K562 (cell line): ENCODE results near the gene POLE2. TPM values are rescaled to one million over a fixed set of nuclear protein-coding genes. Genes with fewer than 3 reads are reported as not detected.
A peak's percentile ranks its signal among the peaks of the same experiment; 100 is the strongest.

Experiments
- COPS2 ChIP-seq: fragments of 450-650 bp; conservative IDR thresholded peaks from 2 replicates; pipeline ENCODE4 v1.6.1; 2016; ENCODE audit warnings: mild to moderate bottlenecking, moderate library complexity
- CREBBP ChIP-seq: IDR thresholded peaks from one replicate; pipeline ENCODE4 v1.6.1; 2012; ENCODE audit warnings: low read depth, mild to moderate bottlenecking, control low read depth, inconsistent platforms, low read length
- CTBP1 ChIP-seq: fragments of 450-650 bp; IDR thresholded peaks from 2 replicates; pipeline ENCODE4 v1.6.1; 2016; ENCODE audit warnings: borderline replicate concordance
- FOXJ2 ChIP-seq: fragments of 200-800 bp; sonication (Bioruptor generic); IDR thresholded peaks from 2 replicates; pipeline ENCODE4 v1.6.1; 2016; ENCODE audit warnings: missing genetic modification characterization, missing compliant biosample characterization
- GABPB1 ChIP-seq: sonication (generic); formaldehyde crosslinking; IDR thresholded peaks from 2 replicates; pipeline ENCODE4 v1.8.0; 2022; ENCODE audit warnings: mild to moderate bottlenecking, missing genetic modification reagents
- HDAC8 ChIP-seq: fragments of 450-650 bp; IDR thresholded peaks from 2 replicates; pipeline ENCODE4 v1.6.1; 2016; ENCODE audit warnings: mild to moderate bottlenecking, missing genetic modification characterization, moderate library complexity, missing compliant biosample characterization
- HNRNPL ChIP-seq: fragments of 200-400 bp; formaldehyde crosslinking; IDR thresholded peaks from 2 replicates; pipeline ENCODE4 v1.6.1; 2017; ENCODE audit warnings: low read depth, mild to moderate bottlenecking, low read length
- KAT7 ChIP-seq: sonication (generic); formaldehyde crosslinking; IDR thresholded peaks from 2 replicates; pipeline ENCODE4 v1.8.0; 2022; ENCODE audit warnings: missing genetic modification reagents, mild to moderate bottlenecking, borderline replicate concordance
- MTA3 ChIP-seq: fragments of 450-650 bp; formaldehyde crosslinking; IDR thresholded peaks from 2 replicates; pipeline ENCODE4 v1.6.1; 2017; ENCODE audit warnings: mild to moderate bottlenecking, borderline replicate concordance
- SMARCE1 ChIP-seq: fragments of 450-650 bp; IDR thresholded peaks from 2 replicates; pipeline ENCODE4 v1.7.1; 2016; ENCODE audit warnings: mild to moderate bottlenecking
- TRIM28 ChIP-seq: fragments of 450-650 bp; IDR thresholded peaks from 2 replicates; pipeline ENCODE4 v1.6.1; 2017
- ZNF121 ChIP-seq: sonication (generic); formaldehyde crosslinking; conservative IDR thresholded peaks from 2 replicates; pipeline ENCODE4 v1.8.0; 2022; ENCODE audit warnings: missing genetic modification reagents
- ZNF274 ChIP-seq: IDR thresholded peaks from 2 replicates; pipeline ENCODE4 v1.6.1; 2011; ENCODE audit warnings: low read depth, mild to moderate bottlenecking, low read length, moderate library complexity, borderline replicate concordance
- ZNF695 ChIP-seq: fragments of 450-650 bp; formaldehyde crosslinking; IDR thresholded peaks from 2 replicates; pipeline ENCODE4 v1.4.0; 2020; ENCODE audit warnings: mild to moderate bottlenecking, moderate library complexity
- polyA plus RNA-seq, 8 experiments: library from polyadenylated mRNA; depleted of rRNA in 4 of 8; stranded (reverse) in 5 of 8; unstranded in 3 of 8; fragments of >200 nt; fragmentation: Nextera tagmentation in 2 of 8; fragmentation: Illumina TruSeq in 1 of 8; extraction: Ambion mirVana in 2 of 8; extraction: Trizol in 1 of 8; gene quantifications; 2 replicates each; pipeline versions ENCODE4 v1.2.1 to v1.2.3, GENCODE V29; 2011 to 2014; ENCODE audit warnings: inconsistent platforms in 1 of 8, missing spikeins in 1 of 8
- total RNA-seq, 7 experiments: library from RNA; depleted of rRNA in 6 of 7; stranded (reverse); fragments of >200 nt in 6 of 7; fragmentation: Illumina TruSeq in 2 of 7; extraction: Trizol in 2 of 7; gene quantifications; 2 replicates each; pipeline versions ENCODE4 v1.2.1 to v1.2.3, GENCODE V29; 2011 to 2021; ENCODE audit warnings: low replicate concordance in 1 of 7
- TF ChIP-seq, protein P1 (sequence below): fragments of 250-450 bp; sonication (Bioruptor Pico); IDR thresholded peaks from 2 replicates; pipeline ENCODE4 v1.4.0; 2020; ENCODE audit warnings: mild to moderate bottlenecking, moderate library complexity
- TF ChIP-seq, protein P2 (sequence below): fragments of 250-450 bp; sonication (Bioruptor Pico); IDR thresholded peaks from 2 replicates; pipeline ENCODE4 v1.8.0; 2022; ENCODE audit warnings: moderate library complexity, mild to moderate bottlenecking, inconsistent platforms
- TF ChIP-seq, protein P3 (sequence below), 2 experiments: fragments of 450-650 bp; IDR thresholded peaks; 2 replicates each; pipeline ENCODE4 v1.6.1; 2016; ENCODE audit warnings: mild to moderate bottlenecking in 2 of 2, borderline replicate concordance in 1 of 2, low read depth in 1 of 2, moderate library complexity in 1 of 2

POLE2 gene
- total and polyA plus RNA-seq, 9 of the 15 experiments (the other 6 are each of a cell fraction or from before 2014, with no cell fraction given): 30.7 to 78.4 (median 55.4) TPM

DNA sequence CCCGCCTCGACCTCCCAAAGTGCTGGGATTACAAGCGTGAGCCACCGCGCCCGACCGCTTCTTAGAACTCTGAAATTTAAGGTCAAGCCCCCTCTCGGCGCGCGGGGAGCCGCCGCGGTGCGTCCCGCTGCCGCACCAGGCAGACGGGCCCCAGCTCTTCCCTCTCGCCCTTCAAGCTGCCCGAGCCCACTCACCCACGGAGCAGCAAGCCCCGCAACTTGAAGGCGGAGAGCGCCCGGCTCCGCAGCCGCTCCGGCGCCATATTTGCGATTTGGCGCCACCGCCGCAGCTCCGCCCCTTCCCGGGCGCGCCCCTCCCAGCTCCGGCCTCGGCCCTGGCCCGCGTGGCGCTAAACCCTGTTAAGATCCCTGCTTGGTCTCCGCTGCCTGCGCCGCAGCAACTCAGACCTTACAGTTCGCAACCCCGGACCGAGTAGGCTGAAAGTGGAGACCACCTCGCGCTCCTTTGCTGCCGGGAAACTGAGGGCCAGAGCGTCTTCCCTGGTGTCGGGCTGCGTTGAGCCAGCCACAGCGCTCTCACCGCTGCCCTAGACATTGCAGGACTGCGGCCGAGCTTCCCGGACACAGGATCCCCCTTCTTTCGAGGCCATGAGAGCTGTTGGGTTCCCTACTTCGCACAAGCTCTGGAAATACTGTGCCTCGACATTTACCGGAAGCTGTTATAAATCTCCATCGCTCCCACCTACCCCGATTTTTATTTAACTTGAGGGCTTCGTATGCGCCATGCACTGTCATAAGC is at the start of gene POLE2 (continued):
- TF ChIP-seq MTA3: peak; percentile 40; the same call in 1 of the 2 replicates
- TF ChIP-seq TRIM28: no peak
- TF ChIP-seq KAT7: no peak
- TF ChIP-seq ZNF274: no peak
- no peak for TF ChIP-seq FOXJ2
- no peak for TF ChIP-seq HDAC8 (tag)
- TF ChIP-seq CTBP1: peak; percentile 37; the same call in 1 of the 2 replicates
- peak; percentile 43; the same call in 1 of the 2 replicates for TF ChIP-seq GABPB1 (CRISPR knock-in tag)
- no peak for TF ChIP-seq ZNF121 (CRISPR knock-in tag)
- TF ChIP-seq, protein P1, sequence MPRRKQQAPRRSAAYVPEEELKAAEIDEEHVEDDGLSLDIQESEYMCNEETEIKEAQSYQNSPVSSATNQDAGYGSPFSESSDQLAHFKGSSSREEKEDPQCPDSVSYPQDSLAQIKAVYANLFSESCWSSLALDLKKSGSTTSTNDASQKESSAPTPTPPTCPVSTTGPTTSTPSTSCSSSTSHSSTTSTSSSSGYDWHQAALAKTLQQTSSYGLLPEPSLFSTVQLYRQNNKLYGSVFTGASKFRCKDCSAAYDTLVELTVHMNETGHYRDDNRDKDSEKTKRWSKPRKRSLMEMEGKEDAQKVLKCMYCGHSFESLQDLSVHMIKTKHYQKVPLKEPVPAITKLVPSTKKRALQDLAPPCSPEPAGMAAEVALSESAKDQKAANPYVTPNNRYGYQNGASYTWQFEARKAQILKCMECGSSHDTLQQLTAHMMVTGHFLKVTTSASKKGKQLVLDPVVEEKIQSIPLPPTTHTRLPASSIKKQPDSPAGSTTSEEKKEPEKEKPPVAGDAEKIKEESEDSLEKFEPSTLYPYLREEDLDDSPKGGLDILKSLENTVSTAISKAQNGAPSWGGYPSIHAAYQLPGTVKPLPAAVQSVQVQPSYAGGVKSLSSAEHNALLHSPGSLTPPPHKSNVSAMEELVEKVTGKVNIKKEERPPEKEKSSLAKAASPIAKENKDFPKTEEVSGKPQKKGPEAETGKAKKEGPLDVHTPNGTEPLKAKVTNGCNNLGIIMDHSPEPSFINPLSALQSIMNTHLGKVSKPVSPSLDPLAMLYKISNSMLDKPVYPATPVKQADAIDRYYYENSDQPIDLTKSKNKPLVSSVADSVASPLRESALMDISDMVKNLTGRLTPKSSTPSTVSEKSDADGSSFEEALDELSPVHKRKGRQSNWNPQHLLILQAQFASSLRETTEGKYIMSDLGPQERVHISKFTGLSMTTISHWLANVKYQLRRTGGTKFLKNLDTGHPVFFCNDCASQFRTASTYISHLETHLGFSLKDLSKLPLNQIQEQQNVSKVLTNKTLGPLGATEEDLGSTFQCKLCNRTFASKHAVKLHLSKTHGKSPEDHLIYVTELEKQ (CRISPR knock-in tag): no peak
- TF ChIP-seq HNRNPL: no peak
- no peak for TF ChIP-seq SMARCE1
- no peak for TF ChIP-seq ZNF695 (CRISPR knock-in tag)
- TF ChIP-seq, protein P2, sequence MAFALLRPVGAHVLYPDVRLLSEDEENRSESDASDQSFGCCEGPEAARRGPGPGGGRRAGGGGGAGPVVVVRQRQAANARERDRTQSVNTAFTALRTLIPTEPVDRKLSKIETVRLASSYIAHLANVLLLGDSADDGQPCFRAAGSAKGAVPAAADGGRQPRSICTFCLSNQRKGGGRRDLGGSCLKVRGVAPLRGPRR (CRISPR knock-in tag): no peak
- TF ChIP-seq CREBBP: no peak
- TF ChIP-seq, protein P3, sequence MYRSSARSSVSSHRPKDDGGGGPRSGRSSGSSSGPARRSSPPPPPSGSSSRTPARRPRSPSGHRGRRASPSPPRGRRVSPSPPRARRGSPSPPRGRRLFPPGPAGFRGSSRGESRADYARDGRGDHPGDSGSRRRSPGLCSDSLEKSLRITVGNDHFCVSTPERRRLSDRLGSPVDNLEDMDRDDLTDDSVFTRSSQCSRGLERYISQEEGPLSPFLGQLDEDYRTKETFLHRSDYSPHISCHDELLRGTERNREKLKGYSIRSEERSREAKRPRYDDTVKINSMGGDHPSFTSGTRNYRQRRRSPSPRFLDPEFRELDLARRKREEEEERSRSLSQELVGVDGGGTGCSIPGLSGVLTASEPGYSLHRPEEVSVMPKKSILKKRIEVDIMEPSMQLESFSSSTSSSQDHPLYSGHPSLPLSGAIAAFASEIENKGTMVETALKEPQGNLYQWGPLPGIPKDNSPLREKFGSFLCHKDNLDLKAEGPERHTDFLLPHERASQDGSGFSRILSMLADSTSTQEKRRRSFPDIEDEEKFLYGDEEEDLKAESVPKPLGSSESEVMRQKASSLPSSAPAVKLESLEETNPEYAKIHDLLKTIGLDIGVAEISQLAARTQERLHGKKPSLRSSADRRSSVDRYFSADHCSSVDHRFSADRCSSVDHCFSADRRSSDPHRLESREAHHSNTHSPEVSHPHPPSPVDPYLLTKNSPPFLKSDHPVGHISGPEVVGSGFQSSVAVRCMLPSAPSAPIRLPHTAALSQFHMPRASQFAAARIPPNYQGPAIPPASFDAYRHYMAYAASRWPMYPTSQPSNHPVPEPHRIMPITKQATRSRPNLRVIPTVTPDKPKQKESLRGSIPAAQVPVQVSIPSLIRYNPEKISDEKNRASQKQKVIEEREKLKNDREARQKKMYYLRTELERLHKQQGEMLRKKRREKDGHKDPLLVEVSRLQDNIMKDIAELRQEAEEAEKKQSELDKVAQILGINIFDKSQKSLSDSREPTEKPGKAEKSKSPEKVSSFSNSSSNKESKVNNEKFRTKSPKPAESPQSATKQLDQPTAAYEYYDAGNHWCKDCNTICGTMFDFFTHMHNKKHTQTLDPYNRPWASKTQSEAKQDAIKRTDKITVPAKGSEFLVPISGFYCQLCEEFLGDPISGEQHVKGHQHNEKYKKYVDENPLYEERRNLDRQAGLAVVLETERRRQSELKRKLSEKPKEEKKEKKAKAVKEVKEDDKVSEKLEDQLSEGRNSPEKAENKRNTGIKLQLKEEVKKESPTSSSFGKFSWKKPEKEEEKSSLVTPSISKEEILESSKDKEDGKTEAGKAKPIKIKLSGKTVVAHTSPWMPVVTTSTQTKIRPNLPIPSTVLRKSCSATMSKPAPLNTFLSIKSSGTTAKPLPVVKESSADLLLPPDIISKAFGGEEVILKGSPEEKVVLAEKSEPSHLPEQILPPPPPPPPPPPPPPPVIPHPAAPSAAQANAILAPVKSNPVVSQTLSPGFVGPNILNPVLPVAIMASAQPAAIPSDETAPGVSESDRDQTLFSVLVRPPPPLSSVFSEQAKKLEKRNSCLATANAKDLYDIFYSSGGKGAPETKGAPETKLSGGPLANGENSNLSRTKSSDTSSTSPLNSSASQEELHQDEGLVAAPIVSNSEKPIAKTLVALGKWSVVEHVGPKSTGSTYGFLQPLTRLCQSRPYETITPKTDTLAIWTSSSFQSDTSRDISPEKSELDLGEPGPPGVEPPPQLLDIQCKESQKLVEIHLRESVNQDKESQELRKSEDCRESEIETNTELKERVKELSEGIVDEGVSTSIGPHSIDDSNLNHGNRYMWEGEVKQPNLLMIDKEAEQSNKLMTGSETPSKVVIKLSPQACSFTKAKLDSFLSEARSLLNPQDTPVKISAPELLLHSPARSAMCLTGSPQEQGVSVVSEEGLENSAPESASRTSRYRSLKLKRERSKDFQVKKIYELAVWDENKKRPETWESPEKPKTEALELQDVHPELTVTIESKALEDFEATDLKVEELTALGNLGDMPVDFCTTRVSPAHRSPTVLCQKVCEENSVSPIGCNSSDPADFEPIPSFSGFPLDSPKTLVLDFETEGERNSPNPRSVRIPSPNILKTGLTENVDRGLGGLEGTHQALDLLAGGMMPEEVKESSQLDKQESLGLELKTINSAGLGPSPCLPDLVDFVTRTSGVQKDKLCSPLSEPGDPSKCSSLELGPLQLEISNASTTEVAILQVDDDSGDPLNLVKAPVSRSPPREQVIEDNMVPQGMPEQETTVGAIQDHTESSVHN (IDR thresholded peaks at IDR 0.05; ENCODE audit: borderline replicate concordance in 1 of 2, low read depth in 1 of 2): no peak
- TF ChIP-seq COPS2: no peak
